Measurements from ENCODE around the gene GPRC5C.

- TF ChIP-seq EP300 (IDR thresholded peaks at IDR 0.05): no peak
- no peak for TF ChIP-seq CTCF (IDR thresholded peaks at IDR 0.05)
- TF ChIP-seq POLR2A (IDR thresholded peaks at IDR 0.05): no peak
These were observed 24.5 kb upstream of the GPRC5C start for GRCh38 chr17:74407384-74407783.
